Esophagus (tissue), 2 donors: ENCODE results near the gene JARID2. TPM values are rescaled to one million over a fixed set of nuclear protein-coding genes. Genes with fewer than 3 reads are reported as not detected.

Source experiments
- H3K27ac ChIP-seq, 2 donors: one replicate each; pipeline ENCODE4 v1.5.1; 2013; ENCODE audit warnings: low read depth in 2 of 2, mild to moderate bottlenecking in 2 of 2, inconsistent platforms in 1 of 2, low read length in 1 of 2, moderate library complexity in 1 of 2
- H3K27me3 ChIP-seq, 2 donors: one replicate each; pipeline ENCODE4 v1.6.1; 2013; ENCODE audit warnings: low read length in 2 of 2, control low read depth in 1 of 2, mild to moderate bottlenecking in 1 of 2; ENCODE audit not compliant: insufficient read depth in 2 of 2, control insufficient read depth in 1 of 2
- H3K36me3 ChIP-seq, 2 donors: one replicate each; pipeline ENCODE4 v1.6.1; 2013; ENCODE audit warnings: low read length in 1 of 2; ENCODE audit not compliant: control insufficient read depth in 2 of 2, insufficient read depth in 2 of 2
- H3K4me1 ChIP-seq, 2 donors: one replicate each; pipeline ENCODE4 v1.6.1; 2013; ENCODE audit warnings: low read length in 1 of 2; ENCODE audit not compliant: control insufficient read depth in 2 of 2, insufficient read depth in 2 of 2
- H3K4me3 ChIP-seq, 2 donors: one replicate each; pipeline ENCODE4 v1.5.1; 2013; ENCODE audit warnings: low read length in 2 of 2, mild to moderate bottlenecking in 2 of 2, low read depth in 1 of 2, moderate library complexity in 1 of 2
- H3K9me3 ChIP-seq, 2 donors: one replicate each; pipeline ENCODE4 v1.6.1; 2013; ENCODE audit warnings: mild to moderate bottlenecking in 2 of 2, low read depth in 1 of 2, low read length in 1 of 2, moderate library complexity in 1 of 2; ENCODE audit not compliant: control insufficient read depth in 2 of 2, insufficient read depth in 1 of 2
- WGBS, 2 donors: extraction: QIAGEN DNeasy Blood & Tissue Kit; methylation state at CpG; one replicate each; pipeline ENCODE4 v1.1.7; 2013; 5-methylcytosine and 5-hydroxymethylcytosine counted together
- polyA plus RNA-seq, 2 donors: library from polyadenylated mRNA; stranded (reverse); fragments of 200-250 nt; gene quantifications; one replicate each; pipeline ENCODE4 v1.2.3, GENCODE V29; 2013
- donor health status: healthy with polysubstance abuse.
- donor health status: Bipolar disorder and iron deficiency.

The JARID2 gene
- polyA plus RNA-seq, 2 donors: 7.9 to 8.3 TPM

- H3K36me3 ChIP-seq: no peaks in the 10 kb centered on the region
- no peak overlapping the region for H3K27ac ChIP-seq
- no peaks in the 10 kb centered on the region for H3K27me3 ChIP-seq
- 78 to 86% methylated on average over 6 of the region's 6 CpGs for WGBS, 2 donors
- no peak overlapping the region for H3K4me3 ChIP-seq
- H3K9me3 ChIP-seq: no peaks in the 10 kb centered on the region
- peaks cover 2 to 12% of the 10 kb centered on the region in 2 donors for H3K4me1 ChIP-seq
These were observed 80.3 kb downstream of the JARID2 start for GRCh38 chr6:15326067-15326614.

DNA sequence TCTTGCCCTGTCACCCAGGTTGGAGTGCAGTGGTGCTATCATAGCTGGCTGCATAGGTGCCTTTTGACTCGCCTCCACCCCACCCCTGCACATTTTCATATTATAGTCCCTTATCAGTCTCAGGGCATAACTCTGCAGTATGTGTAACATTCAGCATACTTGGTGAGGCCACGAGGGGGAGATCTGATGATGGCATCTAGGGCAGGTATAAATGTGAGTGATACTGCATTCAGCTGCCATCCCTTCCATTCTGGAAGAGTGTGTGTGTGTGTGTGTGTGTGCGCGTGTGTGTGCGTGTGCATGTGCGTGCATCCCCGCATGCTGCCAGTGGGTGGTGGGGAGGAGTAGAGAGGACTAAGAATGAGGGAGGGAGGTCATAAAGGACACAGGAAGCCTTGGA lies 81.4 kb downstream of the JARID2 start:
- H3K27ac ChIP-seq: no peak overlapping the region
- H3K27me3 ChIP-seq: no peaks in the 10 kb centered on the region
- H3K4me1 ChIP-seq: peaks cover 2 to 12% of the 10 kb centered on the region in 2 donors
- no peaks in the 10 kb centered on the region for H3K9me3 ChIP-seq
- H3K36me3 ChIP-seq: no peaks in the 10 kb centered on the region
- WGBS, 2 donors: 68 to 82% methylated on average over 7 of the region's 7 CpGs
- no peak overlapping the region for H3K4me3 ChIP-seq

- Histone ChIP-seq H3K27ac (no peak overlapping the region), H3K4me3 (no peak overlapping the region), H3K9me3 (no peaks in the 10 kb centered on the region), H3K27me3 (no peaks in the 10 kb centered on the region), H3K36me3 (no peaks in the 10 kb centered on the region), H3K4me1 (peaks cover 0 to 6% of the 10 kb centered on the region in 2 donors)
- 74 to 82% methylated on average over 4 of the region's 4 CpGs for WGBS, 2 donors
These were observed 83.4 kb downstream of the JARID2 start for GRCh38 chr6:15329197-15329671.

GRCh38 chr6:15330174-15330944 lies 84.5 kb downstream of the JARID2 start:
- H3K9me3 ChIP-seq: no peaks in the 10 kb centered on the region
- no peaks in the 10 kb centered on the region for H3K36me3 ChIP-seq
- no peak overlapping the region for H3K27ac ChIP-seq
- no peak overlapping the region for H3K4me3 ChIP-seq
- WGBS, 2 donors: 64 to 67% methylated on average over 8 of the region's 8 CpGs
- H3K27me3 ChIP-seq: no peaks in the 10 kb centered on the region
- peaks cover 0 to 6% of the 10 kb centered on the region in 2 donors for H3K4me1 ChIP-seq

DNA sequence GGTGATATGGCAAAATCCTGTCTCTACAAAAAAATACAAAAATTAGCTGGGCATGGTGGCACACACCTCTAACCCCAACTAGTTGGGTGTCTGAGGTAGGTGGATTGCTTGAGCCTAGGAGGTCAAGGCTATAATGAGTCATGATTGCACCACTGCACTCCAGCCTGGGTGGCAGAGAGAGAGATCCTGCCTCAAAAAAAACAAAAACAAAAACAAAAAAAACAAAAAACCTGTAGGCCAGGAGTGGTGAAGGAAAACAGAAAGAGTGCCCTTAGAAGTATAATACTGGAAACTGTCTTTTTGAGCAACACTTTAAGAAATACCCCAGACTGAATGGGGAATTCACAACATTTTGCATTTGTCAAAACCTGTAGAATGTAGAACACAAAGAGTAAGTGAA lies 85.3 kb downstream of the JARID2 start:
- no peak overlapping the region for H3K4me3 ChIP-seq
- H3K4me1 ChIP-seq: peaks cover 0 to 6% of the 10 kb centered on the region in 2 donors

GRCh38 chr6:15331629-15332251 lies 85.9 kb downstream of the JARID2 start:
- Histone ChIP-seq H3K9me3 (no peaks in the 10 kb centered on the region), H3K4me3 (no peak overlapping the region), H3K36me3 (no peaks in the 10 kb centered on the region), H3K4me1 (peaks cover 0 to 6% of the 10 kb centered on the region in 2 donors), H3K27me3 (no peaks in the 10 kb centered on the region), H3K27ac (no peak overlapping the region)
- WGBS, 2 donors: 87 to 89% methylated on average over 13 of the region's 13 CpGs

More for the DNA sequence above, 85.3 kb downstream of the JARID2 start:
- no peak overlapping the region for H3K27ac ChIP-seq
- no peaks in the 10 kb centered on the region for H3K27me3 ChIP-seq
- H3K36me3 ChIP-seq: no peaks in the 10 kb centered on the region
- no peaks in the 10 kb centered on the region for H3K9me3 ChIP-seq

- Histone ChIP-seq H3K4me1 (peaks cover 0 to 8% of the 10 kb centered on the region in 2 donors), H3K4me3 (no peak overlapping the region), H3K36me3 (no peaks in the 10 kb centered on the region), H3K9me3 (no peaks in the 10 kb centered on the region), H3K27ac (no peak overlapping the region), H3K27me3 (no peaks in the 10 kb centered on the region)
- WGBS, 2 donors: 78 to 84% methylated on average over 2 of the region's 2 CpGs
These were observed 86.6 kb downstream of the JARID2 start for GRCh38 chr6:15332446-15332845.

- no peak overlapping the region for H3K4me3 ChIP-seq
- no peaks in the 10 kb centered on the region for H3K27me3 ChIP-seq
- H3K4me1 ChIP-seq: peaks cover 0 to 9% of the 10 kb centered on the region in 2 donors
- H3K36me3 ChIP-seq: no peaks in the 10 kb centered on the region
- no peak overlapping the region for H3K27ac ChIP-seq
- H3K9me3 ChIP-seq: no peaks in the 10 kb centered on the region
These were observed 89.5 kb downstream of the JARID2 start for GRCh38 chr6:15335385-15335784.

- Histone ChIP-seq H3K27ac (no peak overlapping the region), H3K9me3 (no peaks in the 10 kb centered on the region), H3K27me3 (no peaks in the 10 kb centered on the region), H3K4me1 (peaks cover 0 to 8% of the 10 kb centered on the region in 2 donors), H3K4me3 (no peak overlapping the region), H3K36me3 (no peaks in the 10 kb centered on the region)
- WGBS, 2 donors: 91 to 93% methylated on average over 4 of the region's 4 CpGs
These were observed 90.0 kb downstream of the JARID2 start for GRCh38 chr6:15335916-15336315.
